CD4-positive, alpha-beta T cell treated with Interleukin-6 for 4 hours (primary cell): ENCODE measurements around the gene FEN1.

Source experiments
- DNase-seq: peaks from one replicate; pipeline ENCODE4 v3.0.0-alpha.2; 2020; ENCODE audit warnings: mixed read lengths

The FEN1 gene

DNA sequence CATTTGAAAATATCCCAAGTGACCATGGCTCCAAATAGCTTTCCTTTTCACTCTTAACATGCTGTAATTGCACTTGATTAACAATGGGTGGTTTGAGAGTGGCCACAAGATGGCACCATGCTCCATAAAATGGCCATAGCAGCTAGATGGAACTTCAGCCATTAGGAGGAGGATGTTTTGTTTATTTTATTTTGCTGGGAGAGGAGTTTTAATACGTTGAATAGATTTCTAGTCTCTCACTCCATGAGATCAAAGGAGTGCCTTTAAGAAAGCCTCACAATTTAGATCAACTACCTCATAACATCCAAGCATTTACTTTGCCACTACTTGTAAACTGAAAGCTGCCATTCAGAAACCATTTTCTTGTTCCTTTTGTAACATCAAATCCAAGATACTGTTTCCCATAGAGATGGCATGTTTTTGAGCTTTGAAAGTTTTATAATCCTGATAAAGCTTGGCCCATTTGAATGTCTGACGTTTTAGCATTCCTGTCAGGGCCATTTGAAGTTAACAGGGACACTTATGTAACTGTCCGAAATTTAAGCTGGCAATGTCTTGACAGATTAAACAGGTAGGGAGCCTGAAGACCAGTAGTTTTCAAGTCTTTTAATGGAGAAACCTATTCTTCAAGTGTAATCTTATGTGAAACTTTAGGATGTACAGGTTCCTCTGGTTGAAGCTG, 4.7 kb downstream of the FEN1 start:
- peak; percentile 83 for DNase-seq

DNA sequence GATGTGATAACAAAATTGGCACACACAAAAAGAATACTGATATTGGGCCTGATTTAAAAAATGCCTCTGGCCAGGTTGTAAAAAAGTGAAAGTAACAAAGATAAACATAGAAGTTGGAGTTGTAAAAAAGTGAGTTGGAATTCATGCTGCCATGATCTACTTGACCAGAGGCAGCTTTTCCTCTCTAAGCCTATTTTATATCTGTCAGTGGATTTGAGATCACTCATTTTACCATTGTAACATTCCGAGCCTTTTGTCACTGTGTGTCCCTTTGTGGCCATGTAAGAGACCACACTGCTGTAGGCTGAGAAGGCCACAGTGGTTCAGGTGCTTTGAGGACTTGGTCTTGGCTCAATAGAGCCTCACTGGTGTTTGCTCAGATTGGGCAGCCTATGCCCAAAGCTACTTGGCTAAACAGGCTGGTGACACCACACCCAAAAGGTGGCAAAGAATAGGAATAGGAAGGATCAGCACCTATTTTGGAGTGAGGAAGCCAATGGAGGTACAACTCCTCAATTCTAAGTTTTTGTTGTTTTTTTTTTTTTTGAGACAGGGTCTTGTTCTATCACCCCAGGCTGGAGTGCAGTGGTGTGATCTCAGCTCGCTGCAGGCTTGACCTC, 7.1 kb downstream of the FEN1 start:
- DNase-seq, result no peak

DNA sequence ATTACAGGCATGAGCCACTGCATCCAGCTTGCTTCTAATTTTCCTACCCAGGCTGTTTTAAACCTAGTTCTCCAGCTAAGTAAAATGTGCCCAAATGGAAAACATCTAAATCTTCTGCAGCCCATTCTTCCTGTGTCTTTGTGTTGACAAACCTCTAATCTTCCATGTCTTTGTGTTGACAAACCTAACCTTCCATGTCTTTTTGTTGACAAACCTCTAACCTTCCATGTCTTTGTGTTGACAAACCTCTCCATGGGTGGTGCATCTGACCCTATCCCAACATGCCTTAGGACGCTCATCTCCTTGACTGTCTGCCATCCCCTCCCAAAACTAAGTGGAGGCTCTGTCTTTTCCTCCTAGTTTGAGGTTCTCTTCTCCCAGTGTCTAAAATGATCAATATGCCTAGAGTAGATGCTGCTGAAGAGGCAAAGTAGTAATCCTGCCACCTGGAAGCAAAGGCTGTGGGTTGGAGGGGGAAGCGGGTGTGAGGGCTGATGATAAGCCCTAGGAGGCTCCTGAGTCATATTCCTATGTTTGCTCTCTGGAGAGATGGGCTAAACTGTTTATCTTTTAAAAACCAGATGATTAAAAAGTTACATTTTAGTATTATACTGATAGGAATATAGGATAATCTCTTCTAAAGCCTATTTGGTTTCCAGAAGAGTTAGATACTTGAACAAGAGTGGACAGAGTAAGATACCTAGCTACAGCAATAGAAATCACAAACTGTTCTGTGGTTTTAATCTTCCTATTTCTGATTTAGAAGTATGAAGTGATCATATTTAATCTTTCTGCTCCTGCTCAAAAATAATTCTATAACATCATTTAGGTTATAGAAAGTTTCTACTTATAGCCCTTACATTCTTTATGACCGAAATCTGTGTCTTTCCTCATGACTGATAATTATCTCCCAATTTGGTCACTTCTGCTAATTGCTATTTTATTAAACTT, 7.9 kb downstream of the FEN1 start:
- no peak for DNase-seq

DNA sequence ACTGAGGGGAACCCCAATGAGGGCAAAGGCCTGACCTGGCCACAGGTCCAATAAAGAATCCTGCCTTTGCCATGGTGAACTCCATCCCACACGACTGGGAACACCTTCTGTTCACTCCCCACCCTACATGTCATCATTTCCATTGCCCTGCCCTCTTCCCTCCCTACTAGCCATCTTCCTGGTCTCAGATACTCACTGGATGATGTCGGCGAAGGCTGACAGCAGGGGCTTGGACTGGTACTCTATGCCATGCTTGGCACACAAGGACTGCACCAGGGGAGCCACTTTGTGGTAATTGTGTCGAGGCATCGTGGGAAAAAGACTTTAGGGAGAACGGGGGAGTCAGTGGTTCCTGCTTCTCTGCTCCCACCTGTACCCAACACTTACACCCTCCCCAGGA, 9.9 kb downstream of the FEN1 start:
- DNase-seq, result no peak

DNA sequence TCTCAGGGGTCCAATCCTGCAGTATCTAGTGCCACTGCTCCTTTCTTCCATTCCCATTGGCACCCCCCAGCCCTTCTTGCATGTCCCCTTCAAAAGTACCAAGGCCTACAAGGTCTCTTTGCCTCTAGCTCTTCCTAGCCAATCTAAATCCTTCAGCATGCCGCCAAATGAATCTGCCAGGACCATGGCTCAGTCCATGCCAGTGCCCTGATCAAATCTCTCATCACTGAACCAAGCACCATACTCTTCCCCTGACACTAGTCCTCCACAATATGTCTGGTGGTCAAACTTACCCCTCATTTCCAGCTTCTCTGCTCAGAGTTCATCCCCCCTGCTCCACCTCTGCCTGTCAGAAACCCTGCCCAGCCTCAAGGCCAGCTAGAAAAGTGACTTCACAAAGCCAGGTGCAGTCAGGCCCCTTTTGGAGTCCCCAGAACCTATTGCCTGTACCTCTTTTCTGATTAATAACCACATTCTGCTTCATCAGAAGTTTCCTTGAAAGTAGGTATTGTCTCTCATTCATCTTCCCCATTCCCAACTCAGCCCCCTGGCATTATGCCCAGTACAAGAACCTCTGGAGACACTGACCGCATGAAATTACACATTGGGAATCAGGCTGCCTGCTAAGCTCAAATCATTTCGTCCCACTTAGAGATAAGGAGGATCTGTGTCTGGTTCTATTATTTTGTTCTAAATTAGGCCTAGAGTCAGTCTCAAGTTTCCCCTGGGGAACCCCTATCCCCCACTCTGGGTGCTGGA, 11.4 kb downstream of the FEN1 start:
- no peak for DNase-seq

DNA sequence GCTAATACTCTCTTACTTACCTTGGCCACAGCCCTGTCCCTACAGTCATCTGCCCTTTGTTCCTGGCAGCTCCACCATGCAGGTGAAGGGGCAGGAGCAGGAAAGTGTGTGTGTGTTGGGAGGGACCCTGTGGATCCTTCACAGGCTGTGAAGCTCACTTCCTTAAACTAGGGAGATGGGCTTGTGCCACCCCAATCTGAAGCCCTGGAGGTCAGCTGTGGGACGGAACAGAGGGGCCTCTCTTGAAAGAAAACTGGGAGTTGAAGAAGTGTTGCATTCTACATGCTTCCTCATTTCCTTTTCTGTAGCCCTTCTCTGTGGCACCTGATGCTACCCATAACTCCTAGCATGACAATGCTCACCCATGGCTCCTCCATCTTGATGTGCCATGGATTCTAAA, 12.4 kb downstream of the FEN1 start:
- no peak for DNase-seq

DNA sequence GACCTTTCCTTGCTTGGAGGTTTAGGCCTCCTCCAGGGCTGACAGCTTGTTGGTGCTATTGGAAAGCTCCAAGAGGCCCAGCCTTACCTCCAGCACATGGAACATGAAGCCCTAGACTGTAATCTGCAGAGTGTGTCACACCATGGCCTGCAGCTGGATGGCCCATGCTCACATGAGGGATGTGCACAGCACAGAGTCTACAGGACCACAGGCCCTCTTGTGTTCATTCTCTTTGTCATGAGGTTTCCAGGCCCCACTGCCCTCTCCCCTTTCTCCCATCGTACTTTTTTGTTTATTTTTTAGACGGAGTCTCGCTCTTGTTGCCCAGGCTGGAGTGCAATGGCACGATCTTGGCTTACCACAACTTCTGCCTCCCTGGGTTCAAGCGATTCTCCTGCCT, 14.1 kb downstream of the FEN1 start:
- DNase-seq, result no peak

DNA sequence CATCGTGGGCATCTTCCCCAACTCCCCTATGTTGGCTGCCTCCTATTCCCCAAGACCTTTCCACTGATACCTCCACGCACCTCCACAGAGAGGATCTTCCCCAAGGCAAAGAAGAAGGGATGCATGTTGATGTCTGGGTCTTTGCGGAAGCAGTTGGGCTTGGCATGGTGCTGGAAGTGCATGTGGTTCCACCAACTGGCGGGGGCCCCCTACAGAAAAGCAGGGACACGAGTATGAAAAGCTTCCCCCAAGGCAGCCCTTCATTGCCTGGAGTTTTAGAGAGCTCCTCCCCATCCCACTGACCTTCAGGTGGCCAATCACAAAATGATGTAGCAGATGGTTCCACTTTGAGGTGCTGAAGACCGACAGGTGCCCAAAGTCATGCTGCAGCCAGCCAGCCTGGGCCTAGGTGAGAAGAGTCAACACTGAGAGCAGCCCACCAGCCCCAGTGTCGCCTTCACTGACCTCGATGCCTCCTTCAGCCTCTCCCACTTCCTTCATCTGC, 18.0 kb downstream of the FEN1 start:
- DNase-seq, result no peak

DNA sequence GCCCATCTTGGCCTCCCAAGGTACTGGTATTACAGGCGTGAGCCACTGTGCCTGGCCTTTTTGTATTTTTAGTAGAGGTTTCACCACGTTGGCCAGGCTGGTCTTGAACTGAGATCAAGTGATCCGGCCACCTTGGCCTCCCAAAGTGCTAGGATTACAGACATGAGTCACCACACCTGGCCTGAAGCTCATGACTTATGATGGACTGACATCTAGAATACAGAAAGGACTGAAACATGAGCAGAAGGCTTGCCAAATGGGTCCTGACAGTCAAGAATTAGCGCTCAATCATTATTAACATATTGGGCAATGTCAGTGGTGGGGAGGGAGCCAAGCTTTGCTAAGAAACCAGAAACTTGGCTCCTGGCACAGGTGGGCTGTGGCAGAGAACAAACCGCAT, 19.1 kb downstream of the FEN1 start:
- no peak for DNase-seq

DNA sequence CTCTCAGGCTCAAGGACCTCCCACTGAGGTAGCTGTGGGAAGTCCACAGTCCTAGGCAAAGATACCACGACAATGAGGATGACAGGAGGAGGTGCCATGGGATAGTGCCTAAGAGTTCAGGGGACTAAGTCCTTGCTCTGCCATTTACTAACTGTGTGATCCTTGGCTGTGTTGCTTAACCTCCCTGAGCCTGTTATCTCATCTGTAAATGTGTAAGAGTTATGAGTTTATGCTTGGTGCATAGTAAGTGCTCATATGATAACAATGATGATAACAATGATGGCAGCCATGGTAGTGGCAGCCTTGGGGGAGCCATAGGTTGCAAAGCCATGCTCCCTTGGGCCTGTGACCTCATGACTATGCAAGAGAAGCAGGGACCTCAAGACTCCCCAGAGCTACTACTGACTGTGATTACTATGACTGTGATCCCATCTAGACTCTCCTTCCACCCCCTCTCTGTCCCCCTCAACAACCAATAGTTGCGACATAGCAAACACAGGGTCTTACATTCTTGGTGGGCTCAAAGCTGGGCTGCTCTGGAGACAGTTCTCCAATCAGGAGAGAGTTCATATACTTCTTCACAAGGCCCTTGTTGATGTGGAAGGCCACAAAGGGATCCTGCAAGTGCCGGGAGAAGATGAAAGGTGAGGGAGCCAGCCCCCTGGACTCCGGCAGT, 20.2 kb downstream of the FEN1 start:
- DNase-seq, result no peak

DNA sequence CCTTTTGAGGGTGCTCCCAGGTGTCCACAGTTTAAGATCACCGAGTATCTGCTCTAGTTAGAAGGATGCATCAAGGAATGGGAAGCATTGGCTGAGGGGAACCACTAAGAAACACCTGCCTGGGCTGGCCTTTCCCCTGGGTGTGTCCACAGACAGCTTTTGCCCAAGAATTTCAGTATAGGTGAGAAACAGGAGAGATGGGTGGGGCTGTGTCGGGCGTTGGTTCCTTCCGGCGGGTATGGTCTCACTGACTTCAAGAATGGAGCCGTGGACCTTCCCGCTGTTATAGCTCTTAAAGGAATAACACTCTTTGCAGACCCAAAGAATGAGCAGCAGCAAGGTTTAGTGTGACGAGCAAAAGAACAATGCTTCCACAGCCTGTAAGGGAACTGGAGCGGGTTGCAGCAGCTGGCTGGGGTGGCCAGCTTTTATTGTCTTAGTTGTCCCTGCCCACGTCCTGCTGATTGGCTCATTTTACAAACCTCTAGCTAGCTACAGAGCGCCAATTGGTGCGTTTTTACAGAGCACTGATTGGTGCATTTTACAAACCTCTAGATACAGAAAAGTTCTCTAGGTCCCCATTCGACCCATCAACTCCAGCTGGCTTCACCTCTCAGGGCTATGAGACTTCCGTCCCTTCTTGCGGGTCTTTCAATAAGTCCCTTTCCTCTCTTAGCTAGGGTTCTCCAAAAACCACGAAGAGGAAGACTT, 21.7 kb downstream of the FEN1 start:
- DNase-seq, result peak; percentile 11

DNA sequence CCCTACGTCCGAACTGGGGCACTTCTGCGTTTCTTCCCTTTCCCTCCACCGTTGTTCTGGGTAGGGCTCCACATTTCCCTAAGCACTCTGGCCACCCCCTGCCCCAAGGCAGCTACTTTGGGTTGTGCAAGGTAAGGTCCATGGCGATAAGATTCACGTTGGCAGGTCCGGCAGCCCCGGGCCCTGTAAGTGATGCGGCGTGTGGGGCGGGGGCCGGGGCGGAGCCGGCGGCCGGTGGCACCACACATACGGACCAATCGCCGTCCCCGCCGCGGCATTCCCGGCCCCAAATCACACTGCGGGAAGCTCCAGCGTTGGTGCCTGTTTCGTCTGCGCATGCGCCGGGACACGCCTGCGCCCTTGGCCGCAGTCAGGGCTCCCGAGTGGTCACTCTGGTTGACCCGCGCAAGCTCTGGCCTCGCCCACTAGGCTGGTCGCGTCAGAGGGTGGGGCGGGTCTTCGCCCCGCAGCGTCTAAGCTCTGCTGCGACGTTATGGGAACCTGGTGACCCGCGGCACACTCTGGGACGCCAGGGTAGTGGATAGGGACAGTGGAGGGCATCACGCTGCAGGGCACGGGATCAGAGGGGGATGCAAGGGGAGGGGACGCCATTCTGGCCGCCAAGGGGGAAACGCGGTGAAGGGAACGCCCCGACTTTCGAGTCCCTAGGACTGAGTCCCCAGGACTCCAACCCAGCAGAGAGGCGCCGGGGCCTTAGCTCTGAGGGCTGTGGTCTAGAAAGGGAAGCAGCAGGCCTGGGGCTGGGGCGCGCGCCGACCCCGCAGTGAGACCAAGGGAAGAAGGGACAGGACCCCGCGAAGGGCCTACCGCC, 22.5 kb downstream of the FEN1 start:
- DNase-seq, result peak; percentile 80

DNA sequence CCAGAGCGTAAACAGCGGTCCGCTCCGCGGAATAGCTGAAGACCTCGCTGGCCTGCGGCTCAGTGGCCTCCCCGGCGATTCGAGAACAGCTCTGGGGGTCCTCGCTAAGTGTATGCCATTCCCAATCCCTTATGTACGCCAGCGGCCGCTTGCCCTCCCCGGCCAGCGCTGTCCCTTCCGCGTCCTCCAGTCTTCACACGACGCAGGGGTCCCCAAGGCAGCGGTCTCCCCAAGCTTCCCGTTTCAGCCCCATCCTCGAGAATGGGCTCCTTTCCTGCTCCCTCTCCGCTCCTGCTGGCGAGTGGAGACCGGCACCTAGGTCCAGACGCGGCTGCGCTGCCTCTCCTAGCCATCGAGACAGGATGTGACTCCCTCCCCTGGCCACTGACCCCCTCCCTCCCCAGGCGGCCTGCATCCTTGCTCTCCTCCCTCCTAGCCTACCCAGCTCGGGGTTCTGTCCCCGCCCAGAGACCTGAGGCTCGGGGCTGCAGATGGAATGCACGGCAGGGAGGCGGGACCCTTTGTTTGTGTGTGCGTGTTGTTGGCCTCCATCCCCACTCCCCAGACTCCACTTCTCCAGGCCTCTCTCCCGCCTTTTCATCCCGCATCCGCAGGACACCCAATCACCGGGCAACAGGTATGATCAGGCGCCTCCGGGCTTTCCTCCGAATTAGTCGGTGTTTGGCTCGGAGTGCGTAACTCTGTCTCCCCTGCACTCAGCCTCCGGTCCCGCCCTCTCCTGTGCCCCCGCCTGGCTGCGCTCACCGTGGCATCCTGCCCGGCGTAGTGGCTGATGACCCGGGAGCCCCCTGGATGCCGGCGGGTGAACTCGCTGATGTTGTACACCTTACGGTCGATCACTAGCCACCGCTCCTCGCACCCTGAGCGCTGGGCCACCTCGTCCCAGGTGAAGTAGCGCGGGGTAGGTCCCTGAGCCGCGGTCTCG, 23.4 kb downstream of the FEN1 start:
- peak; percentile 78 for DNase-seq

DNA sequence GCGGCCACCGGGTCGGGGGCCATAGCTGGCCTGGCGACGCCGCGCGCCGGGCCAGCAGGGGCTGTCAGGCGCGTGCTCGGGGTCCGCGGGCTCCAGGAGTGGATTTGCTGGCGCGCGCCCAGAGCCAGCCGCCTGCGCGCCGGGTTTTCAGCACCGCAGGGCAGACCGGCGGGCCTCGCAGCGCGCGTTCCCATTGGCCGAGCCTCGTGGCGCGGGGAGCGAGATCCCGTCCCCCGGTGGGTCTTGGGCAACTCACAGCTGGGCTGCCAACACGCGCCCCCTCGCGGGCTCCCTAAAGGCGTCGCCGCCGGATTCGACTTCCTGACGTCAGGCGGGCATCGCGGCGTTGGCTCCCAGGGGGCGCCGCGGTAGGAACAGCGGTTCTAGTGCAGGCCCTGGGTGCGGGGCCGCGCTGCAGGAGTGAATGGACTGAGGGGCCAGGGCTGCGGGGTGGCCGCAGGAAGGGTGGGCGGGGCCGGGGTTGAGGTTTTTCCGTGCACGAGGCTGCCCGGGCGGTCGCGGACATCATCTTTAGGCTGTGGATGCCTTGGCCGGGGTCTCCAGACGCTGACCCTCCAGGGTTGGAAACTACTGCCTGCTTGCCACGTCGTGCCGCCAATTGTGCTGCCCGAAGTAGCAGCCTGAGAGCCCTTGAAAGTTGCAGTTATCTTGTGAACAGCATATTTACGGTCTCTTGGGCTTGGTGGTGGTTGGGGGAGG, 24.2 kb downstream of the FEN1 start, which contains the start of gene FADS1:
Gene FADS1, minus strand, starts transcription at position 268 of the 720 bp plus-strand sequence. Its CDS starts 74 bp downstream, at position 194.
- DNase-seq, result peak; percentile 89

DNA sequence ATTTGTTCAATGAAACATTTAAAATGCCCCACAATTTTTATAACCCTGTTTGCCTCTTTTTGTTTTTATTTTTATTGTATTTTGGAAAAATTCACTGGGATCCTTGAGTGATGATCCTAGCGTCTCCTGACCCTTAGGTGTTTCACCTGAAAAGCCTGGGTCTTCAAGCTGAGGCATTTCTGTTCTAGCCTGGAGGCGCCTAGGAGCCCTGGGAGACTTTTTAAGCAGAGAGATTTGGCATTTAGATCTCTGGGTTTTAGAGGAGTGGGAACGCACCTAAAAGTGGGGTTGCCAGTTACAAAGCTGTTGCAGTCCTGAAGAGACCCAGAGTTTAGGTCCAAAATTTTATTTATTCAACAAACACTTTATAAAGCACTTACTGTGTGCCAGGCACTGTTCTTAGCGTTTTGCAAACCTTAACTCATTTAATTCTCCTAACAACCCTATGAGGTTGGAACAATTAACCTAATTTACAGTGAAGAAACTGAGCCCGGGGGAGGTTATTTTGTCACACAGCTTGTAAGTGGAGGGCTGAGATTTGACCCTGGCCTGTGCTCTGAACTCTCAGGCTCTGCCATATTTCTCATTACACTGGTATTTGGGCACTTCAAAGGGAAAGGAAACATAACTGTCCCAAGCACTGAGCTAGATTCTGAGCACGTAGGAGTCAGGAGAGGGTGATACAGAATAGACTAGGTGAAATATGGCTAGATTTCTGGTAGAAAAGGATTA, 24.9 kb downstream of the FEN1 start:
- no peak for DNase-seq

DNA sequence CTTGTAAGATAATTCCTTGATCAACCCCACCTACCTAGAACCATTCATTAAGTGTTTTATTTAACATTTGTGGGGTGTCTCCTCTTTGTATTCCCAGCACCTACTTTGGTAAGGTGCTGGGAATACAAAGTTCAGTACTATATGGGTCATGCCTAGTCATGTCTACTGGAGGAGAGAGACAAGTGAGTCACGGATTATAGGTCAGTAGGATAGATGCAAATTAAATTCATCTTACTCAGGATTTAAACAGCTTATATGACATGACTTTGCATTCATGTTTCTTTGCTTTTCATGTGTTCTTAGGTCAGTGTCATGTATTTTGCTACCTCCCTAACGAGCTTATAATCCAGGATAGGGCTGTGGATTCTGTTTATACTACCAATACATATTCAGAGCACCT, 27.5 kb downstream of the FEN1 start:
- no peak for DNase-seq

DNA sequence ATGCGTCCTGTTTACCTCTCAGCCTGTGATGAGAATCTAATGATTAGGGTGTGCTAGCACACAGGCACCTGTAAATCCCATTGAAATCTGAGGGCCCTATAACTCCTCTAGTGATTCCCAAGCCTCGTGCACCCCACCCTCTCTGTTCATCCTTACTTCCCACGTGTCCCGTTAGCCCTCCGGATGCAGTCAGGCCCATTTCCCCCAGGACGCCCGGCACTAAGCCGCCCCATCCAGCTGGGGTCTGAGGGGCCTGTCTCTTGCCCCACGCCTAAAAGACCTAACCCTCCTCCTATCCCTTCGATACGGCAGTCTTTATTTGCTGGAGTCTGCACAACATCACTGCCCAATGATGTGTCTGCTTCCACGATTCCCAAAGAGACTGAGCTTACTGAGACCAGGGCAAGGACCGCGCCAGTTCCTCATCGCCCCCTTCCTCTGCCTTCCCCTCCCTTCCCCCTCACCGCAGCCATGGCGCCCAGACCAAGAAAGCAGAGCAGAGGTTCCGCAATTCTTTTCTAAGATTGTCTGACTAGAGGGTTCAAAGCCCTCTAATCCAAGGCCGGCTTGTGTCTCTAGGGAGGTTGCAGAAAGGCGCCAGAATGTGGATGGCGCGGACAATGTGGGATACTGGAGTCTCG, 34.3 kb downstream of the FEN1 start:
- DNase-seq, result peak; percentile 10
